ENCODE data around the gene AURKAIP1.

The AURKAIP1 gene

GRCh38 chr1:1359664-1360468, 15.1 kb downstream of the AURKAIP1 start:
- DNase-seq = no peak

GRCh38 chr1:1359308-1359663, 15.7 kb downstream of the AURKAIP1 start:
- no peak for DNase-seq

DNA sequence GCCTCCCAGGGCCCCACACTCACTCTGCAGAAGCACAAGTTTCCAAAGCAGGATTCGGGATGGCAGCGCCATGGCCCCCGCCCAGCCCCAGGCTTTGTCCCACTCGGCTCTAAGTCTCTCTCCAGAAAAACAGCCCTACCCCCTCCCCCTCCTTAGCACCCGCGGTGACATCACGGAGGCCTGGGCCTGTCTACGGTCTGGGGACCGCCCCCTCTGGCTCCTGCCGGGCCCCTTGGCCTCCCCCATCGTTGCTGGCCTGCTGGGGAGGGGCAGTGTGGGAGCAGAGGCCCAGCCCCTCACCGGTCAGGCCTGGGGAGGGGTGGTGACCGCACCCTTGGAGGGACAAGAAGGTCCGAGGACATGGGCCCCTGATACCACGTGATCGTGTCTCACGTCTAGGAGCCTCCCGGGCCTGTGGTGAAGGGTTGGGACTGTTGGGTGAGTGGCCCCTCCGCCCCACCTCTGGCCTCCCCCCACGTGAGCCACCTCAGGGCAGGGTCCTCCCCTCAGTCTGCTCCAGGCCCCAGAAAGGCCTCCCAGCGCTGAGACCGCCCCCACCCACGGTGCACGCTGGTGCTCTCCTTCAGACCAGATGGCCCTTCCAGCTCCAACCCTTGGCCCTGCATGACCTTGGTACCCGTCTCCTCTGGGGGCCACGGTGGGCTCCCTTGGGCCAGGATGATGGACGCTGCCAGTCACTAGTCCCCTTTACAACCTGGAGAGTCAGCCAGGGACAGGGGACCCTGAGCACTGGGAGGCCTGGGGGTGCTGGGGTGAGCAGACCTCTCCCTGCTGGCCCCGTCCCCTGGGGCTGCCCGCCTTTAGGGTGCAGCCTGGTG, 16.4 kb downstream of the AURKAIP1 start, which contains the start of gene MXRA8:
Gene MXRA8 (minus strand): TSS at position 123 of the 839 bp plus-strand sequence. CDS start 51 bp downstream, at position 72.
- no peak for DNase-seq

DNA sequence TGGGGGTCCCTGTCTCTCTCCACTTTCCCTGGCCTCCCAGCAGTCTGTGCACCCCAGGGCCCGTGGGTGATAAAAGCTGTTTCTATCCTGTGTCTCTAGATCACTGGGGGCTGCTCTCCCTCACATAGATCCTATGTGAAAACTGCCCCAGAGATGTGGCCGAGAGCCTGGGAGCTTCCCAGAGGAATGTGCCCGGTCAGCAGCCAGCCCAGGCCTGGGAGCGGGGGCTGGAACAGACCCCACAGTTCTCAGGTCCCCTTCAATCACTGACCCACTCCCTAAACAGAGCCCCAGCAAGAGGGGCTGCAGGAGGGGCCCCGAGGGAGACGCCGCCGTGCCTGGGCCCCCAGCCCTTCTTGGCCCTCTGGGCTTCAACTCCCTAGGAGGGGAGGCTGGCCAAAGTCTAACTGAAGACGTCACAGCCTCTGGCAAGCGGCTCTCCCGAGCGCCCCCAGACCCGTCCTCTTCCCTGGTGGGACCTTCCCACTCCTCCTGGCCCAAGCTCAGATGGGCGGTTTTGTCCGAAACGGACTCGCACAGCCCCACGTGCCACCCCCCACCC, 17.1 kb downstream of the AURKAIP1 start:
- no peak for DNase-seq

DNA sequence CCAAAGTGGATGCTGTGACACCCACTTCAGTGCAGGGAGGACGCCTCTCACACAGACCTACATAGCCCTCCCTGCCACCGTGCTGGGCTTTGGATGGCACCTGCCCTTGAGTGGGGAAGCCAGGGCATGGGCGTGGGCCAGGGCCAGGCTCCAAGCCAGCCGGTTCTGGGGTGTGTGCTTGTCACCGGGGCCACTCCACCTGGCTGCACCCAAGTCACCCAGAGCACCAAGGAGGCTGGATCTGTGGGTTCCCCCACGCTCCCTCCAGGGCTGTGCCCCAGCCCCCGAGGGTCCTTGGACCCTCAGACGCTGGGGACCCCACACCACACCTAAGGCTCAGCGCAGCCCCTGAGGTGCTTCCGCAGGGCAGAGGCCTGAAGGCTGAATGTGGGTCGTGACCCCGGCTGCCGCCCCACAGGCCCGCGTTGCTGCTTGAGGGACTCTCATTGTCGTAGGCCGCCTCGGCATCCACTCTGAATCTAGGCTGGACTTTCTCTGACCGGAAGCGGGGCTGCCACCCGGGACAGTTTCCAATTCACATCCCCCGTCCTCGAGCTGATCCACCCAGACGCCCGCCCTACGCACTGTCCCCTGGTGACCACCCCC, 18.1 kb downstream of the AURKAIP1 start:
- no peak for DNase-seq

- DNase-seq = no peak
Measured at GRCh38 chr1:1356166-1356795, 18.7 kb downstream of the AURKAIP1 start.

DNA sequence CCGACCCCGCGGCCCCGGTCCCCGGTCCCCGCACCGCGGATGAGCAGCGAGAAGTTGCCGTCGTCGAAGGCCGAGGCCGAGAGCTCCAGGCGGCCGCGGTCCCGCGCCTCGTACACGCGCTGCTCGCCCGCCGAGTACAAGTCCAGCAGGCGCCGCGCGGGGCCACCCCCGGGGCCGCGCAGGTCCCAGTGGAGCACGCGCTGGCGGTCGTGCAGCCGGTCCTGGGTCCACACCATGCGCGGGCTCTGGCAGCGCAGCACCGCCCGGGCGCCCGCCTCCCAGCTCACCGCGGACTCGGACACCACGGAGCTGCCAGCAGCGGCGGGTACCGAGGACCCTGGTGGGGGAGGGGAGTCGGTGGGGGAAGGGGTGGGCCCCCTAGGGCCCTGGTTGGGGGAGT, 19.6 kb downstream of the AURKAIP1 start:
- peak; percentile 46 for DNase-seq

DNA sequence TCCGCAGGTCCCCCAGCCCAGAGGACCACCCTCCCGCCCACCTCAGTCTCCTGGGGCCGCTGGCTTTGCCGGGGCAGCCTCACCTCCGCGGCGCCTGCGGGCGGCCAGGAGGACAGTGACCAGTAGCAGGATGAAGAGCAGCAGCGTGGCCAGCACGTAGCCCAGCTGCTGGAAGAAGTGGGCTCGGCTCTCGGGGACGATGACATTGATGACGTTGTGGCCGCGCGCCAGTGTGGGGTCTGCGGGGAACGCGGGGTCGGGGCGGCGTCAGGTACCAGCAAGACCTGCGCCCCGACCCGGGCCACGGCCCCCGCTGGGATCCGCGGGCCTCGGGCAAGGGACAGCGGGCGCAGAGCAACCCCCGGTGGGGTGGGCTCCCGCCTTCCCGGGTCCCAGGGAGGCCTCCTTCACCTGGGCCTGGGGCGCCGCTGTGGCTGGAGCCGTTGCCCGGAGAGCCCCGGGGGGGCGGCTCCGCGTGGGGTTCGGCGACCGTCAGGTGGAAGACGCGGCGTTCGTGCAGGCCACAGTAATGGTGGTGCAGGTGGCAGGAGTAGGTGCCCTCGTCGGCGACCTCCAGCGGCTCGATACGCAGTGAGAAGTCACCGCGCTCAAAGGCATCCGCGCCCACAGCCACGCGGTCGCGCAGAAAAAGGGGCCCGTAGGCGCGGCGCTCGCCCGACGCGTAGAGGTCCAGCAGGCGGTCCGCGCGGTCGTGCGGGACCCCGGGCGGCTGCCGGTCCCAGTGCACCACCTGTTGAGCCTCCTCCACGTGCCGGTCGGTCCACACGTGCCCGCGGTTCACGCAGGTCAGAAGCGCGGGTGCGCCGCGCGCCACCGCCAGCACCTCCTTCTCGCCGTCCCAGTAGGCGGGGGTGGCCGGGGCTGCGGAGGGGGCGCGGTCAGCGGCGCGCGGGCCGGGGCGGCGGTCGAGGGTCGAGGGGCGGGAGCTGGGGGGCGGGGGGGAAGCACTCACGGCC, 20.4 kb downstream of the AURKAIP1 start:
- peak; percentile 19 for DNase-seq

DNA sequence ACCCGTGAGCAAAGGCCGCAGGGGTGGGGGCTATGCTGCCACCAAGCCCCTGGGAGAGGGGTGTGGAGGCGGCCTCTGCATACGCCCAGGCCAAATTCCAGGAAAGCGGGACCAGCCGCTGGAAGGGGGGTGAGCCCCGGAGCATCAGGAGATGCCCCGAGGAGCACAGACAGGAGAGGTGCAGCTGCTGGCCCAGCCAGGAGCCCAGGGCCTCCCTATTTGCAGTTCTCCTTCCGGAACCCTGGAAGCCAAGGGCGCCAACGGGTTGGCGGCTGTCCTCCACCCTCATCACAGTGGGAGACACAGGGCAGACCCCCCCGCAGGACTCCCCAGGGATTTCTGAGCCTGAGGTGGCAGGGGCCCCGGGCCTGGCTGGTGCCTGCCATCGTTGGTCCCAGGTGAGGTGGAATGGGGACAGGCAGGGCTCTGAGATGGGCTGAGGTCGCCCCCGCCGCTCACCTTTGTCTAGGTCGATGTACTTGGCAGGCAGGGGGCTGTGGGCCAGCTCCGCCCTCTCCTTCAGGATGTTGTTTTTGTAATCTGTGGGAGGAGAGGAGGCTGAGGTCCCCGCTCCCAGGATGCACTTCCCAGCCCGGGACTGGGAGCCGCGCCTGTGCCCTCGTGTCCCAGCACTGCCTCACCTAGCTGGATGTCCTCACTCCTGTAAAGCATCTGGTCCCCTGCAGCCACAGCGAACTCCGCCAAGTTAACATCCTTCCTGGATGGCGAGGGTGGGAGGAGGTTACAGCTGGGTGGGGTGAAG, 21.4 kb downstream of the AURKAIP1 start:
- DNase-seq = no peak

GRCh38 chr1:1352786-1353388, 22.1 kb downstream of the AURKAIP1 start:
- no peak for DNase-seq

GRCh38 chr1:1351511-1352427, 23.2 kb downstream of the AURKAIP1 start:
- no peak for DNase-seq

DNA sequence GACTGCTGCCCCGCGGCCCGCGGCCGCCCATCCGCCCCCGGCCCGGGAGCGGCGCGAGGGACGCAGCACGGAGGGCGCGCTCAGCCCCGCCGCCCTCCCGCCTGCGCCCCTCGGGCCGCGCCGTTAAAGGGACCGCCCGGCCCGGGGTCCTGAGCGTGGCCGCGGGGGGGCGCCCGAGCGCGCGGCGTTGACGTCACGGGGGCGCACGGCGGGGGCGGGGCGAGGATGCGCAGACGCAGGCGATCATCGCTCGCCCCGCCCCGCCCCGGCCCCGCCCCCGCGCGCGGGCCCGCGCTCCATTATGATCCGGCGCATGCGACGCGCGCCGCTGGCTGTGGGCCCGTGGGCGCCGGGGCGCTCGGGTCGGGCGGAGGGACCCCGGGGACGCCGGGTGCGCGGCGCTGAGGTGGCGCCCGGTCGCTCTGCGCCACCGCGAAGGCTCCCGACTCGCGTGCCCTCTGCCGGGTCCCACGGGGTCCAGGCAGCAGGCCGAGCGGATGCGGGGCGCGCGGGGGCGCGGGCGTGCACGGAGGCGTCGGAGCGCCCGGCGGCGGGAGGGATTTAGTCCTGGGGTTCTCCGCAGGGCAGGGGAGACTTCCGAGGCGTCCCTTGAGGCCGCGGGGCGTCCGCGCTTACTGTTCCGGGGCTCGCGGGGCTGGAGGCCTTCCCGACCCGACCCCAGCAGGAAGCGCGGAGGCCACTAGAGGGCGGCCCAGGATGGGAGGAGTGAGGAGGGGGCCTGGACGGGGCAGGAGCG, 25.6 kb downstream of the AURKAIP1 start, which contains the start of gene DVL1:
Gene DVL1 (minus strand): TSS at position 163 of the 757 bp plus-strand sequence. CDS start 353 bp downstream, outside the sequence.
- peak; percentile 59 for DNase-seq

DNA sequence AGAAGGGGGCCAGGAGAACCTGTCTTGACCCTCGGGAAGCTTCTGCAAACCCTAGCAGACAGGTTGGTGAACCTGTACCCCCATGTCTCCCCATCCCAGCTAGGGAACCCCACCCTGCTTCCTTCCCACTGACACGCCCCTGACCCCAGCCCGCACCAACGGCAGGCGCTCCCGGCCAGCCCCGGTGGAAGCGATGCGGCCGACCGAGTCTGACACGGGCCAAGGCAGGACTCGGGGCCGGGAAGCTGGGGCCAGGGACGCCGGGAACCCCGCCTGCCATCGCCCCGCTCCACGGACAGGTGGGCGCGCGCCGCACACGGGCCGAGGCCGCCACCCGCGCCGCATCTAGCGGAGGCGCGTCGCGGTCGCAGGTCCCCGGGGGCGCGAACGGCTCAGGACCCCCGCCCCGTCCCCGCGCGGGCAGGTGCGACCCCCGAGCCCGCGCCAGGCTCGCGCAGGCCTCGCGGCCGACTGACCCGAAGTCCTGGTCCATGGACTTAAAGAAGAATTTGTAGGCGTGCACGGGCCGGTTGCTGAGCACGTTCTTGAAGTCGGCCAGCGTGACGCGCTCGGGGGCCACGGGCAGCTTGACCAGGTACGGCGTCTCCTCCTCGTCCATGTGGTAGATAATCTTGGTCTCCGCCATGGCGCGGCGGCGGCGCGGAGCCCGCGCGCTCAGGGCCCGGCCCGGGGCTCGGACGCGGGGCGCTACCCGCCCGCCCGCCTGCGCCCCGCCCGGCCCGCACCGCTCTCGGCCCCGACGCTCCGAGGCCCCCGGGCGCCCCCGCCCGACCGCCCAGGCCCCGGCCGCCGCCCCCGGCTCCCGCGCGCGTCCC, 26.4 kb downstream of the AURKAIP1 start:
- peak; percentile 43 for DNase-seq

GRCh38 chr1:1347663-1348419, 27.2 kb downstream of the AURKAIP1 start:
- no peak for DNase-seq

DNA sequence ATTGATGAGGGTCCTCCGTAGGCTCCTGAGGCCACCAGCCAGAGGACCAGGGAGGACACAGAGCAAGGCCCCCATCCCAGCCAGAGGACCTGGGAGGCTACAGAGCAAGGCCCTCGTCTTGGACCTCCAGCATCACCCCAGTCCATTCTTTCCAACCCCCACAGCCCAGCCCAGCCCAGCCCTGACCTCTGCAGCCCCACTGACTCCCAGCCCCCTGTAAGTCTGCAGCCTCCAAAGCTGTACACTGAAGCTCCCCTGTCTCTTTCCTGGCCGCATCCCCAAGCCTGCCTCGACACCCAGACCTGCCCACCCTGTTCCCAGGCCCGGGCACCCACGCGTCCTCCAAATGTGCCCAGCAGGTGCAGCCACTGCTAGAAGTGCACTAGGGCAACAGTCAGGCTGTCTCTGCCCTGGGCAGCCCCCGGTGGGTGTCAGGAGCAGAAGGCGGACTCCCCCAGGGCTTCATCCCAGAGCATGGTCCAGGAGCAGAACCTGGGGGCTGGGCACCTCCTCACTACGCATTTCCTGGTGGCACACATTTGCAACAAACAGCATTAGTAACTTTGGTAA, 27.9 kb downstream of the AURKAIP1 start:
- DNase-seq = no peak

DNA sequence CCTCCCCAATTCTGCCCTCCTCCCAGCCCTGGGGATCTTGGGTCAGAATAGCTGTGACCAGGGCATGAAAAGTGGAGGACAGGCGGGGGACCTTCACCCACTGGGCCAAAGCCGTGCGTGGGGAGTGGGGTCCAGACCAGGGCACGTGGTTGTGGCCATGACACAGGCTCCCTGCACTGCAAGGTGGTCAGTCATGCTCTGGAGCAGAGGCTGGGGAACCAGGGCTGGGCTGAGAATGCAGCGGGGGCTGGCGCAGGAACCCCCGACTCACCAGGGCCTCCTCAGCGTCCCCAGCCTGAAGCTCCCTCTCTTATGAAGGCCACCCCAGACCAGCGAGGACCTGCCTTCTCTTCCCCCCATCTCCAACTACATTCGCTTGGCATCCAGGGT, 28.5 kb downstream of the AURKAIP1 start:
- DNase-seq = no peak

Measured in NCI-H146 (cell line).